Measurements from ENCODE around the gene PIK3R2. TPM values are rescaled to one million over a fixed set of nuclear protein-coding genes. Genes with fewer than 3 reads are reported as not detected.

The PIK3R2 gene
- total RNA-seq, 4 donors from 2014 or later = 6.3 to 11.7 (median 7.4) TPM

DNA sequence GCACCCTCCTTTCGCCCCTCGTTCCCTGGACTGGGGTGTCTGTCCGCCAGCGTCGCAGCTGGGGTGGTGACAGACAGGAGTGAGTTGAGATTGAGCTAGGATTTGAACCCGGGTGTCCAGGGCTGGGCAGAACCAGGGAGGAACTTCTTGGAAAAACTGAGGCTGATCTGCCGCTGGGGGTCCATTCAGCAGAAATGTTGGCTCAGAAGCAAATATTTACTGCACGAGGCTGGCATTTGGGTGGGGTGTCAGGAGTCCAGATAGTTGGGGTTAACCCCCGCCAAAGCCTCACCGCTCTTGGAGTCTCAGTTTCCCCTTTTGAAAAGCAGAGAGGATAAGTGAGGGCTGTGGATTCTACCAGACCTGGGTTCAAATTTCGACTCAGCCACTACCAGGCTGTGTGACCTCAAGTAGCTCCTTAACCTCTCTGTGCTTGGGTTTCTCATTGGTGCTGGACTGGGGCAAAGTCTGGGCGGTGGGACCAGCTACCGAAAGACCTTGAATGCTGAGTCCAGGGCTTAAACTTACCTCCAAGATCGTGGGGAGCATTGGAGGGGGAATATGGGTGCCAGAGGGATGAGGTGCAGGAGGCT is 34.4 kb upstream of the PIK3R2 start:
- TF ChIP-seq, protein P1, sequence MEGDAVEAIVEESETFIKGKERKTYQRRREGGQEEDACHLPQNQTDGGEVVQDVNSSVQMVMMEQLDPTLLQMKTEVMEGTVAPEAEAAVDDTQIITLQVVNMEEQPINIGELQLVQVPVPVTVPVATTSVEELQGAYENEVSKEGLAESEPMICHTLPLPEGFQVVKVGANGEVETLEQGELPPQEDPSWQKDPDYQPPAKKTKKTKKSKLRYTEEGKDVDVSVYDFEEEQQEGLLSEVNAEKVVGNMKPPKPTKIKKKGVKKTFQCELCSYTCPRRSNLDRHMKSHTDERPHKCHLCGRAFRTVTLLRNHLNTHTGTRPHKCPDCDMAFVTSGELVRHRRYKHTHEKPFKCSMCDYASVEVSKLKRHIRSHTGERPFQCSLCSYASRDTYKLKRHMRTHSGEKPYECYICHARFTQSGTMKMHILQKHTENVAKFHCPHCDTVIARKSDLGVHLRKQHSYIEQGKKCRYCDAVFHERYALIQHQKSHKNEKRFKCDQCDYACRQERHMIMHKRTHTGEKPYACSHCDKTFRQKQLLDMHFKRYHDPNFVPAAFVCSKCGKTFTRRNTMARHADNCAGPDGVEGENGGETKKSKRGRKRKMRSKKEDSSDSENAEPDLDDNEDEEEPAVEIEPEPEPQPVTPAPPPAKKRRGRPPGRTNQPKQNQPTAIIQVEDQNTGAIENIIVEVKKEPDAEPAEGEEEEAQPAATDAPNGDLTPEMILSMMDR (IDR thresholded peaks at IDR 0.05) = no peak
- no peak for DNase-seq (ENCODE audit: low spot score)
- ATAC-seq (ENCODE audit: low FRiP score) = peak; percentile 8

DNA sequence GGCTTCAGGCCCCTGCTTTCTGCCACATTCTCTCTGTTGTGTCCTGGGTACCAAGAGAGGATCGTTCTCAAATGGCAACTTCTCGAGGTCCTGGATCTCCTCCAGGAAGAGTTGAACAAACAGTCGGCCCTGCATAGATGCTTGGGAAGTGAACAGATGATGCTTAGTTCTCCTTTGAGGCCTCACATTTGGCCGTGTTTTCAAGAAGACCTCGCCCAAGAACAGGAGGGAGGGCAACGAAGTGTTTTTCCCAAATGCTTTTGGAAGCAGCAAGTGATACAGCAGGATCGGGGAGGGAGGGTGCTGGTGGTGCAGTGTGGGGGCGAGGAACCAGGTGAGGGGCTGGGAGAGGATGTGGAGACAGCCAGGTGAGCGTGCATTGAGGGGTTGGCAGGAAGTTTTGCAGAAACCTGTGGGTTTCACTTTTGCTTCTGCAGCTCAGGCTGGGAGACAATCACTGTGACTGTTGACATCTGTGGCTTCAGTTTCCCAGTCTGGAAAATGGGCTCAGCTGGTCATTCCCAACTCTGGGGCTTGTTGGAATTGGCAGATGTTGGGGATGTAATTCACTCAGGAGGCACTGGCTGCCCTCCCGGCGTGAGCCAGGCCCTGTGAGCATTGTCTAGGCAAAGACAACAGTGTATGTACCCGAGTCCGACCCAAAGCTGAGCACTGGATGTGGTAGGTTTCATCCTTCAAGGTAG is 33.8 kb upstream of the PIK3R2 start:
- ATAC-seq (ENCODE audit: low FRiP score) (no peak), DNase-seq (ENCODE audit: low spot score) (no peak)
- TF ChIP-seq, protein P1 (IDR thresholded peaks at IDR 0.05) = no peak

DNA sequence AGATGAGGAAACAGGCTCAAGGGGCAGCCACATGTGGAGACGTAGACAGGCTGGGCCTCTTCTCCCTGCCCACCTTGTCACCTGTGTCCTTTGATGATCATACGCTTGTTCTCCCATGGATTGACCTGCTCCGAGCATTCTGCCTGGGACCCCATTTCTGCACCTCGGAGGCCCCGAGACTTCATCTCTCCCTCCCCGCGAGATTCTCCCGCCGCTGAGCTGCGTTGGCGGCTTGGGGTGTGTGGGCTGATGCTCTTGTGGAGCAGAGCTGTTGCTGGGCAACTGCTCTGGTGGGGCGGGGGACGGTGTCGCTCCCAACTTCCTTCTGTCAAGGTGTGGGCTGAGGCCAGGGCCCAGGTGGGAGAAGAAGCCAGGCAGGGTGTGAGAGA is 33.3 kb upstream of the PIK3R2 start:
- DNase-seq (ENCODE audit: low spot score) (no peak), ATAC-seq (ENCODE audit: low FRiP score) (no peak)
- TF ChIP-seq, protein P1 (IDR thresholded peaks at IDR 0.05) = no peak

DNA sequence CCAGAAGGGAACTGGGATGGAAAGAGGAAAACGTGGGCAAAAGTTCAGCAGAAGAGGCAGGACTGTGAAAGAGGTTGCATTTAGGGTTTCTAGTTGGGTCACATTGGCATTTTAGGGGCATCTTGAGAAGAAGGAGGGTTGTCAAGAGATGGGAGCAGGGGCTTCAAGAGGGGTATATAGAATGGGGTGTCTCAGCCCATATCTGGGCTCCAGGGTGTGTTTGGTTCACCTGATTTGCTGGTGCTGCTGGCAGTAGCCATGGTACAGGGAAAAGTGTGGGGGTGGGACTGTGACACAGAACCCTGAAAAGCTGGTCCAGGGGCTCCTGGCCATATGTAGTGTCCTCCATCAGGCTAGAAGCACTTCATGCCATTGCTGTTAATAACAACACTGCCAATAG is 32.8 kb upstream of the PIK3R2 start:
- DNase-seq (ENCODE audit: low spot score) = no peak
- ATAC-seq (ENCODE audit: low FRiP score) = no peak
- TF ChIP-seq, protein P1 (IDR thresholded peaks at IDR 0.05) = no peak

DNA sequence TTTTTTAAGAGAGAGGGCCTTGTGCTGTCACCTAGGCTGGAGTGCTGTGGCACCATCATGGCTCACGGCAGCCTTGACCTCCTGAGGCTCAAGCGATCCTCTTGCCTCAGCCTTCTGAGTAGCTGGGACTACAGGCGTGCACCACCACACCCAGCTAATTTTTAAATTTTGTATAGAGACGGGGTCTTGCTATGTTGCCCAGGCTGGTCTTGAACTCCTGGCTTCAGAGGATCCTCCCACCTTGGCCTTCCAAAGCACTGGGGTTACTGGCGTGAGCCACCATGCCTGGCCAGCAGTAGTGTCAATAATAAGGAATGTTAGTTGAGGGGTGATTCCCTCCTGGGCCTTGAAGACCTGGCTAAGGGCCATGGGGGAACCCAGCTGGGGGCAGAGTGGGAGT is 31.8 kb upstream of the PIK3R2 start:
- TF ChIP-seq, protein P1 (IDR thresholded peaks at IDR 0.05) = no peak
- DNase-seq (ENCODE audit: low spot score) (no peak), ATAC-seq (ENCODE audit: low FRiP score) (no peak)

DNA sequence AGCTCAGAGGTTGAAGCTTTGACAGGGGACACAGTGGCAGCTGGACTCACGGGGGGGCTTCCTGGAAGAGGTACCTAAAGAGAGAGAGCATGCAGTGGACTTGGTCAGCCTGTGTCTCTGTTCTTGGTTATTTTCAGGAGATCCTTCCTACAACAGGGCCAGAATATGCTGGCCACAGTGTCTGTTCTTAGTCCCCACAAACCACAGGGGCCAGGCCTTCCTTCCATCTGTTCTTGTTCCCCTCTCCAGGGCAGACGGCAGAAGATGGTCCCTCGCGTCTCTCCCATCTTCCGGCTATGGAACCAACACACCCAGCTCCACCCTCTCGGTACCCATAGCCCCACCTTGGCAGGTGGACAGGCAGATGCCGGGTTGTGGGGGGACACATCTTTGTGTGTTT is 30.5 kb upstream of the PIK3R2 start:
- TF ChIP-seq, protein P1 (IDR thresholded peaks at IDR 0.05) = no peak
- DNase-seq (ENCODE audit: low spot score) (no peak), ATAC-seq (ENCODE audit: low FRiP score) (no peak)
